MM.1S (cell line): Measurements from ENCODE around the gene LAMP1.

Source experiments
- DNase-seq: peaks from one replicate; pipeline ENCODE4 v3.0.0-alpha.2; 2015
- H2AFZ ChIP-seq: fragments of 300-600 bp; sonication (generic); 2 replicates; pipeline ENCODE4 v1.6.0; 2016; ENCODE audit warnings: antibody characterized with exemption, low read length
- H3F3A ChIP-seq: fragments of 300-600 bp; sonication (generic); 2 replicates; pipeline ENCODE4 v1.6.1; 2016; ENCODE audit warnings: mild to moderate bottlenecking, antibody characterized with exemption, low read length, moderate library complexity, mixed read lengths; ENCODE audit not compliant: insufficient read depth
- H3K27ac ChIP-seq: fragments of 300-600 bp; sonication (generic); 2 replicates; pipeline ENCODE4 v1.5.1; 2016; ENCODE audit warnings: mild to moderate bottlenecking, low read length
- H3K27me3 ChIP-seq: fragments of 300-600 bp; sonication (generic); replicated peaks from 2 replicates; pipeline ENCODE4 v1.6.0; 2016; ENCODE audit warnings: low read length; ENCODE audit not compliant: insufficient read depth
- H3K36me3 ChIP-seq: fragments of 300-600 bp; sonication (generic); replicated peaks from 2 replicates; pipeline ENCODE4 v1.6.1; 2016; ENCODE audit warnings: mild to moderate bottlenecking, low read length, mixed read lengths; ENCODE audit not compliant: insufficient read depth
- H3K4me1 ChIP-seq: fragments of 300-600 bp; sonication (generic); 2 replicates; pipeline ENCODE4 v1.6.1; 2016; ENCODE audit warnings: low read length, mixed read lengths
- H3K4me2 ChIP-seq: fragments of 300-600 bp; sonication (generic); 2 replicates; pipeline ENCODE4 v1.6.0; 2016; ENCODE audit warnings: low read depth, low read length
- H3K4me3 ChIP-seq: fragments of 300-600 bp; sonication (generic); 2 replicates; pipeline ENCODE4 v1.5.1; 2016; ENCODE audit warnings: low read length, mixed read lengths
- H3K79me2 ChIP-seq: fragments of 300-600 bp; sonication (generic); 2 replicates; pipeline ENCODE4 v1.6.1; 2016; ENCODE audit warnings: mixed run types, low read length, mixed read lengths
- H3K9ac ChIP-seq: fragments of 300-600 bp; sonication (generic); 2 replicates; pipeline ENCODE4 v1.6.1; 2016; ENCODE audit warnings: low read length, mixed read lengths
- H3K9me2 ChIP-seq: fragments of 300-600 bp; sonication (generic); replicated peaks from 2 replicates; pipeline ENCODE4 v1.6.1; 2016; ENCODE audit warnings: mild to moderate bottlenecking, low read length, mixed read lengths; ENCODE audit not compliant: insufficient read depth
- H3K9me3 ChIP-seq: fragments of 300-600 bp; sonication (generic); replicated peaks from 2 replicates; pipeline ENCODE4 v1.6.1; 2016; ENCODE audit warnings: mild to moderate bottlenecking, low read length, mixed read lengths; ENCODE audit not compliant: insufficient read depth
- H4K20me1 ChIP-seq: fragments of 300-600 bp; sonication (generic); 2 replicates; pipeline ENCODE4 v1.6.1; 2016; ENCODE audit warnings: mild to moderate bottlenecking, low read length, moderate library complexity, mixed read lengths; ENCODE audit not compliant: insufficient read depth
- CTCF ChIP-seq: fragments of 300-600 bp; sonication (generic); IDR thresholded peaks from 2 replicates; pipeline ENCODE4 v1.5.1; 2016; ENCODE audit warnings: antibody characterized with exemption, low read length, mixed read lengths
- EZH2 ChIP-seq: fragments of 300-600 bp; sonication (generic); optimal IDR thresholded peaks from 2 replicates; pipeline ENCODE3; 2017; ENCODE audit warnings: low read depth, mild to moderate bottlenecking, antibody characterized with exemption, low read length, mixed read lengths
- EZH2phosphoT487 ChIP-seq: fragments of 300-600 bp; sonication (generic); IDR thresholded peaks from 2 replicates; pipeline ENCODE4 v1.6.1; 2018; ENCODE audit warnings: antibody characterized with exemption, low read length

Gene LAMP1

GRCh38 chr13:113358653-113359190, 61.7 kb downstream of the LAMP1 start:
- Histone ChIP-seq H3K9me2 (no peaks in the 10 kb centered on the region), H3K9ac (no peak overlapping the region), H4K20me1 (no peaks in the 10 kb centered on the region), H3K79me2 (no peaks in the 10 kb centered on the region), H3K27ac (no peak overlapping the region), H3K36me3 (no peaks in the 10 kb centered on the region), H3K4me1 (no peaks in the 10 kb centered on the region), H3K27me3 (peaks cover 82% of the 10 kb centered on the region), H2AFZ (no peak overlapping the region), H3K9me3 (no peaks in the 10 kb centered on the region), H3K4me2 (no peak overlapping the region), H3K4me3 (no peak overlapping the region), H3F3A (no peaks in the 10 kb centered on the region)
- TF ChIP-seq CTCF: no peak
- no peak for TF ChIP-seq EZH2phosphoT487
- TF ChIP-seq EZH2: no peak
- DNase-seq: no peak

- no peaks in the 10 kb centered on the region for H4K20me1 ChIP-seq
- peaks cover 77% of the 10 kb centered on the region for H3K27me3 ChIP-seq
- H3K36me3 ChIP-seq: no peaks in the 10 kb centered on the region
- H3F3A ChIP-seq: no peaks in the 10 kb centered on the region
- no peak for DNase-seq
- H3K9ac ChIP-seq: no peak overlapping the region
- no peak overlapping the region for H3K4me2 ChIP-seq
- no peaks in the 10 kb centered on the region for H3K9me3 ChIP-seq
- H3K79me2 ChIP-seq: no peaks in the 10 kb centered on the region
- H3K9me2 ChIP-seq: no peaks in the 10 kb centered on the region
- TF ChIP-seq EZH2phosphoT487 (no peak), EZH2 (no peak), CTCF (no peak)
- no peak overlapping the region for H3K4me3 ChIP-seq
- no peak overlapping the region for H3K27ac ChIP-seq
- H3K4me1 ChIP-seq: no peaks in the 10 kb centered on the region
- H2AFZ ChIP-seq: no peak overlapping the region
Observed at GRCh38 chr13:113359571-113359970, 62.5 kb downstream of the LAMP1 start.

- Histone ChIP-seq H3F3A (no peaks in the 10 kb centered on the region), H4K20me1 (no peaks in the 10 kb centered on the region), H3K4me2 (no peak overlapping the region), H3K9me2 (no peaks in the 10 kb centered on the region), H3K4me1 (no peaks in the 10 kb centered on the region), H3K27ac (no peak overlapping the region), H3K79me2 (no peaks in the 10 kb centered on the region), H2AFZ (no peak overlapping the region), H3K4me3 (no peak overlapping the region), H3K36me3 (no peaks in the 10 kb centered on the region), H3K9ac (no peak overlapping the region), H3K27me3 (peaks cover 76% of the 10 kb centered on the region), H3K9me3 (no peaks in the 10 kb centered on the region)
- DNase-seq: no peak
- no peak for TF ChIP-seq CTCF
- no peak for TF ChIP-seq EZH2
- no peak for TF ChIP-seq EZH2phosphoT487
Observed at GRCh38 chr13:113360446-113360845, 63.4 kb downstream of the LAMP1 start.
